ENCODE results near the gene SLA2.
A peak's percentile ranks its signal among the peaks of the same experiment; 100 is the strongest.

SLA2 gene

DNA sequence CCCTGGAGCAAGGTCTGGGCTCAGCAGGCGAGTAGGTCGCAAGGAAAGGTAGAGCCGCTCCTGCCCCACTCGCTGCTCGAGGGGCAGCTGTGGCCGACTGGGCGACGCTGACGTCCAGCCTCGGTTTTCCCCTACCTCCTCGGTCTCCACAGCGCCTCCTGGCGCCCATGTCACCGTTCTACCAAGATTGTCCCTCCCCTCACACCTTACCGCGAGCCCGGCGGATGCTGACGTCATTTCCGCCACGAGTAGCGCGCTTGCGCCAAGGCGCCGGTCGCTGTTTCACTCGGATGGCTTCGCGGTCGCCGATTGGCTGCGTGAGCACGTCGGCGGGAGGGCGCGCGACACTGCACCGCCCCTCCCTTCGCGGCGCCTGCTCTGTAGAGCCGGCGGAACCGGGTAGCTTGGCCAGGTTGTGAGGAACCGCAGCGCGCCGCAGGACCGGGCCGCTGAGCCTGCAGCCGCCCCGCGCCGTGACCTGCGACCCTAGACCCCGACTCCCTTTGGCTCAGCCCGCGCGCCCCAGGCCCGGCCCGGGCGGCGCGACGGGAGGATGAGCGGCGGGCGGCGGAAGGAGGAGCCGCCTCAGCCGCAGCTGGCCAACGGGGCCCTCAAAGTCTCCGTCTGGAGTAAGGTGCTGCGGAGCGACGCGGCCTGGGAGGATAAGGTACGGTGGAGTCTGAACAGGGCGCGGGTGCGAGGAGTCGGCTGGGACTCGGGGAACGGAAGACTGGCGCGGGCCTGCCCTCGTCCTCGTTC is 40.4 kb downstream of the SLA2 start, which contains the start of gene RAB5IF:
RAB5IF (plus strand) TSS at position 381 of the 759 bp plus-strand sequence; CDS start at position 554, 173 bp downstream.
- peak; percentile 99 for DNase-seq (ENCODE audit: low read depth in 2 of 2)
- TF ChIP-seq, protein P1, sequence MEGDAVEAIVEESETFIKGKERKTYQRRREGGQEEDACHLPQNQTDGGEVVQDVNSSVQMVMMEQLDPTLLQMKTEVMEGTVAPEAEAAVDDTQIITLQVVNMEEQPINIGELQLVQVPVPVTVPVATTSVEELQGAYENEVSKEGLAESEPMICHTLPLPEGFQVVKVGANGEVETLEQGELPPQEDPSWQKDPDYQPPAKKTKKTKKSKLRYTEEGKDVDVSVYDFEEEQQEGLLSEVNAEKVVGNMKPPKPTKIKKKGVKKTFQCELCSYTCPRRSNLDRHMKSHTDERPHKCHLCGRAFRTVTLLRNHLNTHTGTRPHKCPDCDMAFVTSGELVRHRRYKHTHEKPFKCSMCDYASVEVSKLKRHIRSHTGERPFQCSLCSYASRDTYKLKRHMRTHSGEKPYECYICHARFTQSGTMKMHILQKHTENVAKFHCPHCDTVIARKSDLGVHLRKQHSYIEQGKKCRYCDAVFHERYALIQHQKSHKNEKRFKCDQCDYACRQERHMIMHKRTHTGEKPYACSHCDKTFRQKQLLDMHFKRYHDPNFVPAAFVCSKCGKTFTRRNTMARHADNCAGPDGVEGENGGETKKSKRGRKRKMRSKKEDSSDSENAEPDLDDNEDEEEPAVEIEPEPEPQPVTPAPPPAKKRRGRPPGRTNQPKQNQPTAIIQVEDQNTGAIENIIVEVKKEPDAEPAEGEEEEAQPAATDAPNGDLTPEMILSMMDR (IDR thresholded peaks at IDR 0.05; ENCODE audit: low read depth, low read length), result peak; percentile 85
- peak within 1 kb of the TSS; percentile 77 for H3K4me3 ChIP-seq (replicated peaks in 1 of 2; ENCODE audit: low read depth in 2 of 2, low read length in 2 of 2)

DNA sequence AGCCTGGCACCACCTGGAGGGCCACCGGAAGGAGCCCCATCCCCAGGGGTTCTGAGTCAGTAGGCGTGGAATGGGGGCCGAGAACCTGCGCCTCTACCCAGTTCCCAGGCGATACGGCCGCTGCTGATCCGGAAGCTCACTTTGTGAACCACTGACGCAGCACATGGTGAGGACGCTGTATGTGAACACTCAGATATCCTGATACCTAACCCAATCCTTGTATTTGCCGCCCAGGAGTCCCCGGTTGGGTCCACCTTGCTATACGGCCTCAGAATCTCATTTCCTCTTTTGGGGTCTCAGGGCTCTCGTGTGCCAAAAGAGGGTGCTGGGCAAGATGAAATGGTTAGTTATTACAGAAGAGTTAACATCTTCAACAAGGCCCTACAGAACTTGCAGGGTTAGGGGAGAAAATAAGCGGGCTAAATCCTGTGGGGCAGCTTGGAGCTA is 41.0 kb downstream of the SLA2 start:
- no peak for DNase-seq (ENCODE audit: low read depth in 2 of 2)
- peak overlapping the region in 1 of 2 donors; percentile 33 for H3K4me3 ChIP-seq (replicated peaks in 1 of 2; ENCODE audit: low read depth in 2 of 2, low read length in 2 of 2)
- TF ChIP-seq, protein P1 (IDR thresholded peaks at IDR 0.05; ENCODE audit: low read depth, low read length), result no peak

DNA sequence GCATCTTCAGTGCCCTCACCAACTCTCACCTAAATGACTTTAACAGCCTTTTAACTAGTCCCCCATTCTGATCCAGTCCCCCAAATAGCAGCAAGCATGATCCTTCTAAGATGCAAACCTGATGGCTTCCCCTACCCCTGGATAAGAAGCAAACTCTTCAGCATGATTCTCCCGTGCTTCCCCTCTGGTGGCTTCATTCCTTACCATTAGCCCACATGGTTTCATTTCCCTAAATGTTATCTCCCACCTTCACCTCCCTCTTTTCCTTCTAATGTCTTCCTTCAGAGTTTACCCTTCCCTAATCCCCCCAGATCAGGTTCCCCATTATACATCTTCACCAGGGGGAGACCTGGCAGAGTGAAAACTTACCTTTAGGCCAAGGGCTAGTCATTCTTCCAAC is 44.5 kb downstream of the SLA2 start:
- H3K4me3 ChIP-seq (replicated peaks in 1 of 2; ENCODE audit: low read depth in 2 of 2, low read length in 2 of 2), result no peak overlapping the region
- TF ChIP-seq, protein P1 (IDR thresholded peaks at IDR 0.05; ENCODE audit: low read depth, low read length), result no peak
- DNase-seq (ENCODE audit: low read depth in 2 of 2), result no peak

DNA sequence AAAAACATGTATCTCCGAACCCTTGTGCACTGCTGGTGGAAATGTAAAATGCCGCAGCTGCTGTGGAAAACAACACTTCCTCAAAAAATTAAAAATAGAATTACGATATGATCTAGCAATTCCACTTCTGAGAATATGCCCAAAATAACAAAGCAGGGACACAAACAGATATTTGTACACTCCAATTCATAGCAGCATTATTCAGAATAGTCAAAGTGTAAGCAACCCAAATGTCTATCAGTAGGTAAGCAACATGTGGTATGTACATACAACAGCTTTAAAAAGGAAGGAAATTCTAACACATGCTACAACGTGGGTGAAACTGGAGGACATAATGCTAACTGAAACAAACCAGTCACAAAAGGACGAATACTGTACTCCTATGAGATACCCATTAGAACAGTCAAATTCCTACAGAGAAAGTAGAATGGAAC is 46.1 kb downstream of the SLA2 start:
- TF ChIP-seq, protein P1 (IDR thresholded peaks at IDR 0.05; ENCODE audit: low read depth, low read length), result no peak
- H3K4me3 ChIP-seq (replicated peaks in 1 of 2; ENCODE audit: low read depth in 2 of 2, low read length in 2 of 2), result no peak overlapping the region
- DNase-seq (ENCODE audit: low read depth in 2 of 2), result no peak

DNA sequence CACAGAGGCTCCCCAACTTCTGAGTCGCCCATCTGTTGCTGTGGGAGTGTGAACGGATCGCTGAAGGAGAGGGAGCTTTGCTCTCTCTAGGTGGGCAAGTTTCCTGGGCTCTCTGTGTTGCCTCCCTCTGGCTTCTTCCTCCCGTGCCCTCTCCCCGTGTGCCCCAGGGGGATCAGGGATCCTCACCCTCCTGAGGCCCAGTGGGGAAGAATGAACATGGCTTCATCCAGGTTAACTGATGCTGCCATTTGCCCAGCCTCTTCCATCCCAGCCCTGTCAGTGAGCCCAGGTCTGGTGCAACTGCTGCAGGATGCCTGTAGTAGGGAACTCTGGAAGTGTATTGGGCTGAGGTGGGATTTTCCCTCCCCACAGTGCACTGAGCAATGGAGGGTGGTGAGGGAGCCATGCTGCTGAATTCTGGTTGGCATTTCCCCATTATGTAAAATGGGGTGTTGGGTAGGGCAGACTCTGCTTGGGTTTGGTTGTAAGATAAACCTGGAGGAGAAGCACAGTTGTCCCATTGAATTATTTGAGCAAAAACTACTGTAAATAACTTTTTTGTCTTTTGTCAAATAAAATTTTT is 52.6 kb downstream of the SLA2 start:
- TF ChIP-seq, protein P1 (IDR thresholded peaks at IDR 0.05; ENCODE audit: low read depth, low read length), result no peak
- no peak for DNase-seq (ENCODE audit: low read depth in 2 of 2)
- no peak overlapping the region for H3K4me3 ChIP-seq (replicated peaks in 1 of 2; ENCODE audit: low read depth in 2 of 2, low read length in 2 of 2)

DNA sequence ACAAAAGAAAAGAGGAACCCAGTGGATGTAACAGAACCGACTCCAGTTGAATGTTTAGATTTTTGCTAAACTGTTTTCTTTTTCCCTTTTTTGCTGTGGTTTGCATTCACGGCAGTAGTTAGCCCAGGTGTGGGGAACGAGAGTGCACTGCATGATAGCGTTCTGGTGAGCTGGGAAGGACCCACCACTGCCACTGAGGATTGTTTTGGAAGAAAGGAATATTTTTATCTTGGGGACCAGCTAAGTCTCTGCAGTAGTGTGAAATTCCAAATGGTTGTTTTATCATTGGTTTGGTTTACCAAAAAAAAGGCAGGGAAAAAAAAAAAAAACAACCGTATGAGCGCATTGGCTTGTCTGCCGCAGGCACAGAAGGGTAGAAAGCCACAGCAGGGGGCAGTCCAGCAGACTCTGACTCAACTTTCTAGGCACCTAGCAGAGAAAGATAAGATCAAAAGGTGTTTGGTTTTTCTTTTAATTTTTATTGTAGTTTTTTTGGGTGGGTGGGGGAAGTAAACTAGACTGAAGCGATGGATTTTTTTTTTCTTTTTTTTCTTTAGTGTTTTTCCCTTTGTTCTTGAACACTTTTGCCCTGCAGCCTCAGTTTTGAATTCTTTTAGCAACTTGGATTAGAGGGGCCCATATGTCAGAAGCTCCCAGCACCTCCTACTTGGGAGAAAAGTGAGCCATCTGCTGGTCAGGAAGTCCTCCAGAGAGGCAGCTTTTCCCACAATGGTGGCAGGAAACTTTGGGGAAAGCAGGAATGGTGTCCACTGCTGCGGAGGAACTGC is 53.9 kb downstream of the SLA2 start:
- no peak overlapping the region for H3K4me3 ChIP-seq (replicated peaks in 1 of 2; ENCODE audit: low read depth in 2 of 2, low read length in 2 of 2)
- TF ChIP-seq, protein P1 (IDR thresholded peaks at IDR 0.05; ENCODE audit: low read depth, low read length), result peak; percentile 25
- DNase-seq (ENCODE audit: low read depth in 2 of 2), result peak in 1 of 2 donors; percentile 42
